Measurements from ENCODE around the gene NAAA.
"Not testable (repeated sequence)": the region's sequence is repeated elsewhere in the genome, so short reads cannot be mapped to it uniquely, and the experiment has no call there.

Gene NAAA

DNA sequence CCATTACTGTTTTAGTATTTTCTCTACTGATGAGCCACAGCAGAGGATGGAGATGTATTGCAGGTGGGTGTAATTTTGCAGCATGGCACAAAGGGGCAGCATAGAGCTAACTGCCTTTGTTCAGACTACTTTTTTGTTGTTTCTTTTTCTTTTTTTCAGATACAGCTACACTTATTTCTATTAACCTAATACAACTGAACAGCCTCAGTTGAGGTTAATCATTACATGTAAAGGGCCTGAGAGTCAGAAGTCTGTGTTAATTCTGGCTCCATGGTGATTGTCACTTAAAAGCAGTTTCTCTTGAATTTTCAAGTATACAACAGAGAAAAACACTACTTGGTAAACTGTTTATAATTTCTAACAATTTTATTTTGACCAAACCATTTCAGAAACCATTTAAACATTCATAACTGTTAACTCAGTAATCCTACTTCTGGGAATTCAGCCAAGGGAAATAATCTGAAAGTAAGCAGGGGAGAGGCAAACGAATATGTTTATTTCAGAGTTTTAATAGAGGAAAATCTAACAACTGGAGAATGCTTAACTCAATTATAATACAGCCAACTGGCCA, 24.6 kb downstream of the NAAA start:
- peak; percentile 31 for DNase-seq

DNA sequence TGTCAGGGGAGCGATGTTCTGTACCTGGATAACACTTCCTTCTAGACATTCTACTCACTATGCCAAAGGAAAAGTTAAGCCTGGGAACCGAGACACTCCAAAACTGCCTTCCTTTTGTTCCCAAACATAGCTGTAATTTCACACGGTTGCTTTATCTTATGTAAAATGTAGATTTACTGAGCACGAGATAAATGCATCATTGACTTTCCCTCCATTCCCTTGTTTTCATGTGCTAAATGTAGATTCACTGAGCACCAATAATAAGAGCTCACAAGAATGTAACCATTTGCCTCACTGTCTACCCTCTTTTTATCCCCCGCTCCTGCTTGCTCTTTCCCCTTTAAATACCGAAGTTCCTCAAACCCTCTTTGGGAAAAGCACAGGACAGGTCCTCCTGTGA, 27.8 kb downstream of the NAAA start:
- DNase-seq, result no peak

DNA sequence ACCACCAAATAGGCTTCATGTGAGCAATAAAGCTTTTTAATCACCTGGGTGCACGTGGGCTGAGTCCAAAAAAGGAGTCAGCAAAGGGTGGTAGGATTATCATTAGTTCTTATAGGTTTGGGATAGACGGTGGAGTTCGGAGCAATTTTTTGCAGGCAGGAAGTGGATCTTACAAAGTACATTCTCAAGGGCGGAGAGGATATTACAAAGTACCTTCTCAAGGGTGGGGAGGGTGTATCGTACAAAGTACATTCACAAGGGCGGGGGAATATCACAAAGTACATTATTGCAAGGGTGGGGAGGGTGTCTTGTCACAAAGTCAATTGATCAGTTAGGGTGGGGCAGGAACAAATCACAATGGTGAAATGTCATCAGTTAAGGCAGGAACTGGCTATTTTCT, 30.0 kb downstream of the NAAA start:
- DNase-seq, result not testable (repeated sequence)

DNA sequence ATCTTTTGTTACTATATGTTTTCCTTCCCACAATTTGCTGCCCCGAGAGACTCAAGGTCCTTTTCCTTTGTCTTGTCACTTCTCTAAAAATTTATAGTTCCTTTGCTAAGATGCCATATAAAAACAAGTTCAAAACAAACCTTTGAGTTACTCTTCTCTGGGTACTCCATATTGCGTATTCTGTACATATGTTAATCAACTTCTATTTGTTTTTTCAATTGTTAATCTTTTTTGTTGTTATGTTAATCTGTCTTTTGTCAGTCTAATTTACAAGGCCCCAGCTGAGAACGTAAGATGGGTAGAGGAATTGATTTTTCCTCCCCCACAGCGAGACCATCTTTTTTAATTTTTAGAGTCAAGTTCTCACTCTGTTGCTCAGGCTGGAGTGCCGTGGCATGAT, 31.4 kb downstream of the NAAA start:
- no peak for DNase-seq

DNA sequence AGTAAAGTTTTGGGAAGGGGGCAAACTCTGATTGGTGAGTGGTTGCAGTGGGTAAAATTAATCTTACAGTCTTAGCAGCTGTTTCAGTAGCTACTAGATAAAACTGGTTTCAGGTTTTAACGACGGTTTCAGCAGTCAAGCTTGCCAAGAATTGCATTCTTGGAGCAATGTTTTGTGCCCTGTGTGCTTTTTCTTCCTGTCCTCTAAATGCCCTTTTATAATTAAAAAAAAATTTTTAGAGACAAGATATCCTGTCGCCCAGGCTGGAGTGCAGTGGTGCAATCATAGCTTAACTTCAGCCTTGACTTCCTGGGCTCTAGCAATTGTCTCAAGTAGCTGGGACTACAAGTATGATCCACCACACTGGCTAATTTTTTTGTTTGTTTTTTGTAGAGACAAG, 32.3 kb downstream of the NAAA start:
- no peak for DNase-seq

DNA sequence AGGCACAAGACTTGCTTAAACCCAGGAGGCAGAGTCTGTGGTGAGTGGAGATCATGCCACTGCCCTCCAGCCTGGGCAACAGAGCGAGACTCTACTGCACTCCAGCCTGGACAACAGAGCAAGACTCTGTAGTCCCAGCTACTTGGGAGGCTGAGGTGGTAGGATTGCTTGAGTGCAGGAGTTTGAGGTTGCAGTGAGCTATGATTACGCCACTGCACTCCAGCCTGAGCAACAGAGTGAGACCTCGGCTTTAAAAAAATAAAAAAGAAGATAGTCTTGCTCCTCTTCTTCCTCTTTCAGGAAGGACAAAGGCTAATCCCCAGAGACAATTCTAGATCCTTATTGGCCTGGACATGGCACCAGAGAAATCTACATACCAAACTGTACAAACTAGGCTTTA, 32.8 kb downstream of the NAAA start:
- DNase-seq, result no peak

DNA sequence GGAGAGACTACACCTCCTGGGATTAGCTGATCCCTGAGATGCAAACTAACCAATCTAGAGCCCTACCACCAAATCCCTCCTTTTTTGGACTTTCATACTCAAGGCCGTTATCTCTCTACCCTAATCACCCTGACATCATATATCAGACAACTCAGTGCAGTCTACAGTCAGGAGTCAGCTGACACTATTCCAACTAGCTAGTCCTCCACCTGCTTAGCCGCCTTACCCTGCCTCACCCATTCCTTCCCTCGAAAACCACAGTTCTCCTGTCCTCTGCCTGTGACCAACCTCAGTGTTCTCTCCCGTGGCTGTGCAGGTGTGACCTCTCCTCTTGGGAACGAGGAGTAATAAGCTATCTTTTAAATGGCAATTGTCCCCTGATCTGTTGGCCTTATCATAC, 36.7 kb downstream of the NAAA start:
- no peak for DNase-seq

DNA sequence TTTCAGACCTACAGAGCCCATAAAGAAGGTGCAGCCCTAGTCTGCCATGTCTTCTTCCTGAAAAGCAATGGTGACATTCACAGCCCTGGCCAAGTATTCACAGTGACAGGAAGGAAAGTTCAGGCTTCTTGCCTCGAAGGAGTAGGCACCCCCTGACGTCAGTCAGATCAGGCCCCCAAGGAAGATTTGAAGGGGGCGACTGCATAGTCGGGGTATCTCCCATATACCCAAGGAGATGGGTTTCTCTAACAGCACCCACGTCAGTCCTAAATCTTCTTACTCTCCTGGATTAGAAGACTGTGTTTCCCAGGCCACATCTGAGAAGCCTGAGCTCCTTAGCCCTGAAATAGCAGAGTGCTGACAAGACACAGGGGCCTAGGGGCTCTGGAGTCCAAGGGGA, 38.5 kb downstream of the NAAA start, which contains the start of gene PPEF2:
TSS of gene PPEF2 (minus strand) at position 101 of the 400 bp plus-strand sequence. CDS start 6,127 bp downstream, outside the sequence.
- no peak for DNase-seq

DNA sequence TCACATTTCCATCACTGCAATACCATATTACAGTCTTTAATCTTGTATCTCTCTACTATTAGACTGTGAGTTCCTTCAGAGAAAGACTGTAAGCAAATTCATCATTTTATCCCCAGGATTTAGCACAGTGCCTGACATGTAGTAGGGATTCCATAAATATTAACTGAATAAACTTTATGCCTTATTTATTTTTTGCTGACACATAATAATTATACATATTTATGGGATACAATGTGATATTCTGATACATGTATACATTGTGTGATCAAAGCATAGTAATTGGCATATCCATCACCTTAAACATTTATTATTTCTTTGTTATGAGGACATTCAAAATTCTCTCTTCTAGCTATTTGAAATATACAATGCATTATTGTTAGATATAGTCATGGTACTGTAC, 42.3 kb downstream of the NAAA start:
- DNase-seq, result no peak

DNA sequence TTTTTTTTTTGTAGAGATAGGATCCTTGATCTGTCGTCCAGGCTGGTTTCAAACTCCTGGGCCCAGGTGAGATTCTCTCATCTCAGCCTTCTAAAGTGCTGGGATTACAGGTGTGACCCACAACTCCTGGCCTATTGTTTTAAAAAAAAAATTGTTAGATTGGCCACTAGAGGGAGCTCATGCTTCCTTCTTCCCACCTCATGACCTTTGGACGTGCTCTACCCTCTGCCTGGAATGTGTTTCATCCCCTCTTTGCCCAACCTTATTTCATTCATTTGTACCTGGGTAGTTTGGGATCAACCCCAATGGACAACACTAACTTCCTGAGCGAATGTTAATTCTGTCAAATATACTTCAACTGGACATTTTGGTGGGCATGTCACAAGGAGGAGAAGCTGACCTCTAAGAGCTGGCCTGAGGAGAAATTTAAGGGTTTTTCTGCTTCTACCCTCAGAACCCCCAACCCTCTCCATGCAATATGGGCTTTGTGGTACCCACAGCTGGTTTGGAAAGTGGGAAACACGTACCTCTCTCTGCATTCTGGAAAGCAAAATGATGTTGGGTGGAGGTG, 45.0 kb downstream of the NAAA start:
- peak; percentile 6 for DNase-seq

DNA sequence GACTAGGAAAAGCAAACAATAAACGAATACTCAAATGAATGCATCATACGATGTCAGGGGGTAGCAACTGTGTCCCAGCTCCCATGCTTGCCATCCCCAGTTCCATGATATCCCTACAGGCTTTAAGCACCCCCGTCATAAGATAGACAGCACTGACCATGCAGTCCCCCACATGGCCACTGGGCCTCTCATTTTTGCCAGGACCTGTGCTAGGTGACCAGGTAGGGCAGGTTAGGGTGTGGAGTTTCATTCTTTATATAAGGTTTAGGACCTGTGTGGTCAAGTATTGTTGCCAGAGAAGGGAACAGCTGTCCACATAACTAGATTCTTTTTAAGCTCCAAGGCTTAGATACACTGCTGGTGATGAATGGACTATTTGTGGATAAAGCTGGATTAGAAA, 48.3 kb downstream of the NAAA start:
- DNase-seq, result no peak

DNA sequence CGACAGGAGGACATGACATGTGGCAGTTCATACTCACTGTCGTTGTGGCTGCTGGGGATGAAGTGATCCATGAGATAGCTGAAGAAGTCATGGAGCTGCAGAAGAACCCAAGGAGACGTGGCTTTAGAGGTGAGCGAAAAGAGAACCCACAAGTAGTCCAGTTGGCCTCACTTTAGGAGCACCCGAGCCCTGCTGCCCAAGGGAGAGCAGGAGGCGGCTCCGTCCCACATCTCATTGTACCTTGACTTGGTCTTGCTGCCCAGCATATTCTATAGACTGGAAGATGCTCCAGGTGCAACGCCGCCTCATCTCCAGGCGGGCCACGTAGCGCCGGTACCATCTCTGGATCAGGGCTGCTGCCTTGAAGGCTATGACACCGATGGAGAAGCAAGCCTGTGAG, 49.2 kb downstream of the NAAA start:
- no peak for DNase-seq

DNA sequence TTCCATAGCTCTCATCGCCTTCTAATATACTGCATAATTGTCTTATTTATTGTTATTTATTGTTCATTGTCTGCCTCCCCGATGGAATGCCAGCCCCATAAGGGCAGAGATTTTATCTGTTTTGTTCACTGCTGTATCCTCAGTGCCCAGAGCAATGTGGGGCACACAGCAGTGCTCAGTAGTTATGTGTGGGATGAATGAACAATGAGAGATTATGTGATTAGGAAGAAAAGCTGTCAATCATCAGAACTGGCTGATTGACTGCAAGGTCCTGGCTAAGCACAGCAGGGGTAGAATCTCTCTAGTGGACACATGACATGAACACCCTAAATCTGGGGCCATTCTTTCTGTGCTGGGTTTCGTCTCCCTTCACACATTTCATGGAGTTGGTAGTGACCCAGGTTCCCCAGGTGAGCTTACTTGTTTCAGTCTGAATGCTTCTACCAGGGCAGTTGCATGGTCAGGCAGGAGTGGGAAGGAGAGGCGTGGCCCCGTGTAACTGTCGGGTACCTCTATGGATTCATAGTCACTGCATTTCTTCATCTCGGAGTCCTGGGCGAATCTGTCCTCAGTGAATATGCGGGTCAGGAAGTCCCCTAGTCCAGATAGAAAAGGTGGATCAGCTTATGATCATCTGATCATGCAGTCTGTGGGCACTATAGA, 51.1 kb downstream of the NAAA start:
- no peak for DNase-seq

DNA sequence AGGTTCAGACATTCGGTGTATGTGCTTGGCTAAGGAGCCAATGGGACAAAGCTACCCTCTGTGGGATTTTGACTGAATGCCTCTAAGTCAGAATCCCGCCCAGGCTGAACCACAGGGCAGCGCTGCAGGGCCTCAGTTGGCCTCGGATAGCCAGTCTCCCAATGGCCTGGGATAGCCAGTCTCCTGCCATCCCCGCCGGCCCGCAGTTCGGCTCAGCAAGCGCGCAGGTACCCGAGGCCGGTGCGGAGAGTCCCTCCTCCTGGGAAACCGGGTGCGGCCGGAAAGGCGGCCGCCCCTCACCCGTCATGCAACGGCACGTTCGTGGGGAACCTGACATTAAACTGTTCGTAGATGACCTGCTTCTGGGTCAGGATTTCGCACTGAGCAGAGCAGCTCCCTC, 54.7 kb downstream of the NAAA start:
- DNase-seq, result no peak

DNA sequence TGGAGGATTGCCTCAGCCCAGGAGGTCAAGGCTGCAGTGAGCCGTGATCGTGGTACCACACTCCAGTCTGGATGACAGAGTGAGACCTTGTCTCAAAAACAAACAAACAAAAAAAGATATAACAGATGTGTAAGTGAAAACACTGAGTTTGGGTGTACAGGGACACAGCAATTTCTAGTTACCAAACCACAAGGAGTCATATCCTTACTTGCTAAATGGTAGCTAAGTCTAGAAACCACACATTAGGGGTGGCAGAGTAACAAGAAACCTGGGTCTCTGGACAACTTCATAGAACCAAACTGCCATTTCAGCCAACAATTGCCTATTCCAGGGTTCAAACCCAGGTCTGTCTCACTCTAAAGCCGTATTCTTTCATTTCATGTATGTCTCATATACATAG, 59.3 kb downstream of the NAAA start:
- no peak for DNase-seq

DNA sequence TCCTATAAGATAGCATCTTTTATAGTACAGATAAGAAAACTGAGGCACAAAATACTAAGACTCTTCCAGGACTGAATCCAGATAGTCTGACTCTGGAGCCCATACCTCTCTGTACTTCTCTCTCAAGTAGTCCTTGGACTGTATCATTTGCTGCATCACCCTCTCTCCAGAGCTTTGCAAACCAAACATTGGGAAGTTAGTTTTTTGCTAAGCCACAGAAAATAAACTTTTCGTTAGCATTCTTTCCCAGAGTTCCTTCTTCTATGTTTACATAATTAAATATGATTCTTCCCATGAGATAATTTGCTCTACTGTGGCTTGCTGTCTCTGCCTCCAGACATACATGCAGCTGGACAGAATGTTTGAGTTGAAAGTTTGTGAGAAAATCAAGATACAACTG, 60.5 kb downstream of the NAAA start:
- DNase-seq, result no peak

DNA sequence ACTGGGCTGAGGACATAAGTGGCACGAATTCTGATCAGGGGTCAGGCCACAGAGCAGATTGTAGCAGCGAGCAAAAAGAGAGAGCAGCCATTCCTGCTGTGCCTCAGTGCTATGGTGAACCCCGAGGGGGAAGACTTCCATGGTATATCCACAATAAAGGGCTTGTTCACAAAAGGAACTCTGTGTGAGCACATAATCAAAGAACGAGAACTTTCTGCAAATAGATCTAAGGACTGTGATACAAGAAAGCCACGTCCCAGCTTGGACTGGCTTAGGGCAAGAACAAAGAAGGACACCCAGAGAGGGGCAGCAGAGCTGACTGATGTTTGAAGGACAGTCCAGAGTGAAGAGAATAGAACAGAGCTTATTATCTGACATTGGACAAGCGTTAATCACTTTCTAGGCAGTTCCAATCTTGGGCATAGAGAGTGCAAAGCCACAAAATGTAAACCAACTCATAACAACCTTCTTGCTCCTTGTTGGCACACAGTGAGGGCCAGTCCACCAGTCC, 62.5 kb downstream of the NAAA start:
- no peak for DNase-seq

DNA sequence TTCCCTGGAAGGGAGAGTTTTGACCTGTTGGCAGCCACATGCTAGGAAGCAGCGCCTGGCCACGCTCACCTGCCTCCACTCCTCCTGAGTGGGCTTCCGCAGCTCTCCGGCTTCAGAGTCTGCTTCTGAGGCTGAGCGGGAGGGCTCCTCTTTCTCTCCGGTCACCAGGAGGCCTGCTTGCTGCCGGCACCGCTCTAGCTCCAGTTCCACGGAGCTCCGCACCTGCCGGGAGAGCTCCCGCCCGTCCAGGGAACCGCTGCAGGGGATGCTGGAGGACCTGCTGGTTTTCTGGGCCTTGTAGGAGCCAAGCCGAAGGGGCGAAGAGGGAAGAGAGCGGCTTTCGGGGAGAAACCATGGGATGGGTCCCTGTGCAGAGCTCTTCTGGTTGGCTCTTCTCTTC, 64.6 kb downstream of the NAAA start:
- no peak for DNase-seq

DNA sequence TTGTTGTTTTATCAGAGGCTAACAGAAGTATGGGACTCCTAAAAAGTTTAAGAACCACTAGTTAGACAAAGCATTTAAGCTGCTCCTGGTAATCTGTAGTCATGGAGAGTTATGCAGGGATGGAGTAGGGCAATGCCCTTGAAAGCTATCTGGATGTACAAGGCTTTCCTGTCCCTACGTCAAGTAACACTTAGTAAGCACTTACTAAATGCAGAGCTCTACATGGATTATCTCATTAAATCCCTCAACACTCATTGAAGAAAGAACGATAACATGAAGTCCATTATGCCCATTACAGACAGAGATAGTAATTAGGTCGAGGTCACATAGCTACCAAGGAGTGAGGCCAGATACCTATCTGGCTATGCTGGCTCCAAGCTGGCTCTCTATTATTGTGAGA, 71.7 kb downstream of the NAAA start:
- DNase-seq, result no peak

DNA sequence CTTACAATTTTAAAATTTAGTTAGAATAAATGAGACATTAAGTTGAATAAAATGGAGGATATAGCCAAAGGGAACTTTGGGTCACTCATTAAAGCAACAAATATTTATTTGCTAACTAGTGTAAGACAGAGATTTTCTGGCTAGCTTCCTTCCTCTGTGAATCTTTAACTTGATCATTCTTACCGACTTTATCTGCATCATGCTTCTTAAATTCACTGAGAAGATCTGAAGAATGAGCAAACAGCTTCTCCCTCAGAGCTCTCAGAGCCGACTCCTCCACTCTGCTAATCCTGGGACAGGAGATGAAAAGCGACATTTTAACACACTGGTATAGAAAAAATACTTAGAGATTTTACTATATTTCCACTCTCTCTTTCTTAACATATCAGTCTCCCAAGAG, 73.7 kb downstream of the NAAA start:
- no peak for DNase-seq

Measured in NCI-H1436 (cell line).